Stomach (tissue), 4 donors: ENCODE data around the gene MST1.
"Not testable (repeated sequence)": the region's sequence is repeated elsewhere in the genome, so short reads cannot be mapped to it uniquely, and the experiment has no call there.

Experiments
- CTCF ChIP-seq, 7 experiments: fragments of 450-650 bp in 4 of 7; fragments of 200-600 bp in 3 of 7; sonication (generic) in 3 of 7; IDR thresholded peaks; one replicate each; pipeline ENCODE4 v1.5.1; 2016 to 2019; ENCODE audit warnings: antibody characterized with exemption in 7 of 7, control low read depth in 2 of 7, mild to moderate bottlenecking in 1 of 7
- POLR2A ChIP-seq, 4 donors: fragments of 450-650 bp; IDR thresholded peaks; one replicate each; pipeline ENCODE4 v1.6.1; 2016; ENCODE audit warnings: antibody characterized with exemption in 4 of 4, control low read depth in 2 of 4, mild to moderate bottlenecking in 1 of 4, moderate library complexity in 1 of 4

GRCh38 chr3:49685846-49686245, 3.4 kb downstream of the MST1 start:
- TF ChIP-seq CTCF, POLR2A (IDR thresholded peaks at IDR 0.05): not testable (repeated sequence)
